NCI-H2196 (cell line): ENCODE measurements around the gene VAPA.

Experiments
- DNase-seq: peaks from one replicate; lab custom pipeline; 2025; ENCODE audit not compliant: unreplicated experiment; lab: John Stamatoyannopoulos, UW

VAPA gene

DNA sequence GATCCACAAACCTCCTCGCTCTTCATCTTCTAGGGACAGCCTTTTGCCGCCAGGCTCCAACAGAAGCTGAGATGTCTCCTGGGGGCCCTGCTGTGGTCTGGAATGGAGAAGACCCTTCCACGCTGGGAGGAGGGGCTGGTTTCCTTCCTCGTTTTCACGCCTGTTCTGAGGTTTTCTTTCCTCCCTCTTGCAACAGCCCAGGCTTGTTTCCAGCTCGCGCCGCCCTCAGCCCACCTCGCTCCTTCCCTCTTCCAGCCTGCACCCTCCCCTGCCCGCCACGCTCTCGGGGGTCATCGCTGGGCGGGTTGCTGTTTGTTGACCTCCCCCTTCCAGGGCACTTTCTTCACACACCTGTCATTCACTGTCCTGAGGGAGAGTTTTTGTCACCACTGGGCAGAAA, 55.4 kb downstream of the VAPA start:
- DNase-seq = no peak

DNA sequence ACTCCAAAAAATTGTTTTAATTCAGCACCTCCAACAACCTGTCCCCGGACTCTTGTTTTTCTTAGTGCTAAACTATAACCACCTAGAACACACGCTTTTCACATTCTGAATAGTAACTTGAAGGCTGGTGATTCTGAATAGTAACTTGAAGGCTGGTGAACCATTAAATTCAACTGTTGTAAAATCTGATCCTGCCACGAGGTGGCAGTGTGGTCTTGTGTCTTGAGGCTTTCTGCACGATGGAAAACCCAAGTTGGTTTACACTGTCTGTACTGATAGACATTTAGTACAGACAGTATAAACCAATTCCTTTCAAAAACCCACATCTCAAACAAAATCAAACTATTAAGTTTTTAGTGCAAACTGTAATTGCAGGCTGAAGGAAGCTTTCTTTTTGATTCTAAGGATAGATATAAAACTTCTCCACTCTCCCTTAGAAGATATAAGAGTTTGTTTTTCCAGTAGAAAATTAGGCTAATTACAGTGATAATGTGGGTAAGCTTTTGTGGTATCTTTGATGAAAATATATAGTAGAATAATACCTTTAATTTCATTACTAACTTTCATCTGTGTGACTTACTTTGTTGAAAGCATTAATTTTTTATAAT, 57.6 kb downstream of the VAPA start:
- DNase-seq = peak; percentile 93

DNA sequence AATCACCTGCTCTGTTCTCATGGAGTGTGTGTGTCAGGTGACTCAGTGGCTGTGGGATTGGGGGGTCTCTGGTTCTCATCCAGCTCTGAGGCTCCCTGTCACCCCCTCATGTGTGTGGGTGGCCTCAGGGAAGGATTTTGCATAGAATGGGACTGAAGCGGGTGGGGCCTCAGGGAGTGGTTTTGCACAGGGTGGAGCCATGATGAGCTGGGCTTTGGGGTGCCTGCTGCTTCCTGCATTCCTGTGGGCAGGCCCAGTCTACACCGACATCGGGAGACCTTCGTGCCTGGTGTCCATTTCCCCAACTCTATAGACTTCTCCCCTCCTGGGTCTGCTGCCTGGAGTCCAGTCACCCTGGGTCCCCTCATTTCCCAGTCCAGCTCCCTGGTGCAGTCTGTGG, 59.7 kb downstream of the VAPA start:
- DNase-seq = no peak

DNA sequence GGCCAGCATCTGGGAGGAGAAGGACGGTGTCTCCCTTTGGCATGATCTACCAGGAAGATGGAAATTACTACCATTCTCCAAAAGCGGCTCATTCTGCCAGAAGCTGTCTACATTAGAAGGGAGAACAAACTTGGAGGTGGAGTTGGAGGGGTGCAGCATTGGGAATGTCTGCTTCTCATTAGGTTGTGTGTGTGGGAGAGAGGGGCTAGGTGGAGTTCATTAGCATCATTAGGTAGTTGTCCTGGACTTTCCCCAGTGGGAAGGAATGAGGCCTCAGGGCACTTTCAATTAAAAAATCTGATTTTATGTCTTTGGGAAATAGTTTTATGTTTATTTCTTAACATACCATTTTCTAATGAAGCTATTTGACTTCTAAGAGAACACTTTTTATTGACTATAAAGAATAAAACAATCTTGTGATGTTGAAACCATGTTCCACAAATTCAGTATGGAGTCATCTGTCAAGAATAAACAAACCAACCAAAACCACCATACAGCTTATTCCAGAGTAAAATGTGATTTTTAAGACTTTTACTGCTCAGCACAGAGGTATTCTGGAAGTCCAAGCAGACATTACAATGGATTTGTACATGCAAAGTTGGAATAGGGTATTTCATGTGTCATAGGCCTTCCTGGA, 60.6 kb downstream of the VAPA start:
- no peak for DNase-seq

DNA sequence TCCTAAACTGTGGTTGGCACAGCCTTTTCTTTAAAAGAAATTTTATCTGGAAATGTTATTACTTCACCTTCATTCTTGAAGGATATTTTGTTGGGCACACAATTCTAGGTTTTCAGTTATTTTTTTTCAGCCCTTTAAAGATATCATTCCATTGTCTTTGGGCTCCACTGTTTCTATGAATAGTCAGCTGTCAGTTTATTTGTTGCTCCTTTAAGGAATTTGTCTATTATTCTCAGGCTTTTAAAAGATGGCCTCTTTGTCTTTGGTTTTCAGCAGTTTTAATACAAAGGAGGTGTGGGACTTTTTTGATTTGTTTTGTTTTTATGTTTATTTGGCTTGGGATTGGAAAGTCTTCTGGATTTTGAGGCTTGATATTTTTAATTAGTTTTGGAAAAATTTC, 61.8 kb downstream of the VAPA start:
- no peak for DNase-seq

DNA sequence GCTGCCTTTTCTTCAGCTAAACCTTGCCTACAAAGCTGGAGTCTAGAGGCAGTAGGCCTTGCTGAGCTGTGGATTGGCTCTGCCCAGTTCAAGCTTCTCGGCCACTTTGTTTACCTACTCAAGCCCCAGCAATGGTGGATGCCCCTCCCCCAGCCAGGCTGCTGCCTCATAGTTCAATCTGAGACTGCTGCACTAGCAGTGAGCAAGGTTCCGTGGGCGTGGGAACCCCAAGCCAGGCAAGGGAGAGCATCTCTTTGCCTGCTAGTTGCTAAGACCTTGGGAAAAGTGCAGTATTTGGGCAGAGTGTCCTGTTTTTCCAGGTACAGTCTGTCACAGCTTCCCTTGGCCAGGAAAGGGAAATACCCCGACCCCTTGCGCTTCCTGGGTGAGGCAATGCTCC, 68.9 kb downstream of the VAPA start:
- no peak for DNase-seq

DNA sequence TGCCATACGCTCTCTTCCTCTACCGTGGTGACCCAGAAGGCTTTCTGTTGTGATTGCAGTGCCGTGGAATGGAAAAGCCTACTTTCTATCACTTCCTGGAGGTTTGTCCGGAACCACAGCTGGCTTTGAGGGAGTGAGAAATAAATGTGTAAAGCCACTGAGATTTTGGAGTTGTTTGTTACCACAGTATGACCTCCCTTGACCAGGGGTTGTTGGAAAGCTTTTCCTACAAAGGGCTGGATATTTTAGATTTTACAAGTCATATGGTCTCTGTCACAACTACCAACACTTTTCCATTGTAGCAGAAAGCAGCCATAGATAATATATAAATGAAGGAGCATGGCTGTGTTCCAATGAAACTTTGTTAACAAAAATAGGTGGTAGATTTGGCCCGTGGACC, 70.3 kb downstream of the VAPA start:
- DNase-seq = no peak

DNA sequence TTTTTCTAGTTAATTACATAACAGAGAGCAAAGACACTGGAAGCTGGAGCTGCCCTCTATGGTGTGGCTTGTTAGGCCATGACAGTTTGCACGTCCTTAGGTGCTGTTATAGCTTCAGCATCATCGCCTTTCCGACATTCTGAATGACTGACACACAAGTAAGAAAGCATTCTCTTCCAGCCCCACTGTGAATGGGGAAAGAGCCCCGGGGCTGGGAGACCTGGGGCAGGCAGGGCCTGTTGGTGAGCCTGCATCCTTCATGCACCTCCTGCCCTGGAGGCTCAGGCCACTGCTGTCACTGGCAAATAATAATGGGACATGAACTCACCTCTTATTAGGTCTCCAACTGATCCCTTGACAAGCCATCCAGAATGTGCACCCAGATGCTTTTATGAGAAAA, 71.8 kb downstream of the VAPA start:
- DNase-seq = no peak

DNA sequence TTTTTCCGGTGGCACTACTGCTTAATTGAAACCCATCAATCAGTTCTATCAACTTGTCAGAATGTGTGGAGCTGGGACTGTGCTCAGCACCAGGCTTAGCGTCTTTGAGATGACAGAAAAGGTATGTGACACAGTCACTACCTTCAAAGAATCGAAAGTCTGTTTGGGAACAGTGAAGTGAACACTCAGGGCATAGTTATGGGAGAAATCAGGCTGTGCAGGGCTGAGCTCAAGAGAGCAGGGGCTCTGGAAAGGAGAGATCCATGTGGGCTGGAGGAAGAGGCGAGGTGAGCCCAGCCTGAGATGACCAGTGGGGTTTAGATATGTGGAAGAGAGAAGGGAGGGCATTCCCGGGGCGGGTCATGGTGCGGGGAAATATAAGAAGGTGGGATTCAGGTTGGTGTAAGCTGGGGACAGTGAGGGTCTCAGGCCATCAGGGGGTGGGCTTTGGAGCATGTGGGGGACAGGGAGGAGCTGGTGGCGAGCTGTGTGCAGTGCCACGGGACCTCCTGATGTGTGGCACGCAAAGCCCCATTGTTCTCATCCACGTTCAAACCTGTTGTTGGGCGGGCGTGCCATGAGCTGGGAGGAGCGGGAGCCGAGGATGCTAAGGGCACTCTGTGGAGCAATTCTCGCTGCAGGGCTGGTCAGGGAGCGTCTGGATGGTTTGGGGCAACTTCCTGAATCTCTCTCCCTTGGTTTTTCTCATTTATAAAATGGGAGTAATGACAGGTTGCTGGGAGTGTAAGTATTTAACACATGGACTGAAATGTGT, 72.5 kb downstream of the VAPA start:
- DNase-seq = no peak

DNA sequence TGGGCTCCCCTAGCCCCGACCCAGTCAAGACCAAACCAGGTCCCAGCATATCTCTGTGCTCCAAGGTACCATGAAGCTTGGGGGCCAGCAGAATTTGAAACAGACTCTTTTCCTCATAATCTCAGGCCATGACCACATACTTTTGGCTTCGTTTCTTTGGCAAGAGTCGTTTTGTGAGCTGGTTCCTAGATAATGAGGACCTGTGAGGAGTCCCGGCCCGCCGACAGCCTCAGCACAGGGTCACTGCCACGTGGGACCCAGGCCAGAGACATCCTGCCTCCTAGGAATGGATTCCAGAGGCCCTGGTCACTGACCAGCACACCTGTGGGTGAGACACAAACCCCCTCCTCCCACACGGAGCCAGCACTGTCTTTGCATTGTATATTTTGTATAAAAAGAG, 73.5 kb downstream of the VAPA start:
- DNase-seq = peak; percentile 67

DNA sequence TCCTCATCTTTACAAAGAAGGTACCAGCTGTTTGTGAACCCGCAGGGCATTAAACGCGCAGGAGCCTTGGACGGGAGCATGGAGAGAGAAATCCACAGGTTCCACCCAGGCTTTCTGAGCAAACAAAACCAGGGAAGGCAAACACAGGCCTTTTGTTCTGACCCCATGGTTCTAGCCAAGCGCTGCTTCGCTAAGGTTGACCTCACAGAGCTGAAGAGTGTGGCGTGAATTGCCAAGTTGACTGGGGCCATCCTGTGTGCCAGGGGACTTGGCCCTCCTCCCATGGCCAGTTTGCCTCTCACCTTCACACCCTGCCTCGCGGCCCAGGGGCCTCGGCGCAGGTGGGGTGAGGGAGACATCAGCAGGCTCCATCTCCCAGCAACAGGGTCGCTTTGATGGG, 74.1 kb downstream of the VAPA start:
- DNase-seq = peak; percentile 95

DNA sequence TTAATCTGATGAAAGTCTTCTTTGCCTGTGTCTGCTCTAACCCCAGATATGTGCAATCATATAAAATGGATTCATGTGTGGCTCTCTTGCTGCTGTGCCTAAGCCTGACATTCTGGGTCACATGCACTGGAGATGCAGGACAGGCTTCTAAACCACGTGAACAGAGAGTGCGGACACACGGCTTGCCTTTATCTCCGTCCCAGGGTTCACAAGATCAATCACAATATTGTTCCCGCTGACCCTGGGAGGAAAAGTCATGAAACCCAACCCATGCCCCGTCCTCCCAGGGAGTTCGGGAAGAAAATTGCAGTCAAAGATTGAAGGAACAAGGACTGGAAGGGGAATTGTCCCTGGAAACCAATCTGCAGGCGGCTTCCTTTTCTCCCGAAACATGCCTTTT, 74.8 kb downstream of the VAPA start:
- no peak for DNase-seq

DNA sequence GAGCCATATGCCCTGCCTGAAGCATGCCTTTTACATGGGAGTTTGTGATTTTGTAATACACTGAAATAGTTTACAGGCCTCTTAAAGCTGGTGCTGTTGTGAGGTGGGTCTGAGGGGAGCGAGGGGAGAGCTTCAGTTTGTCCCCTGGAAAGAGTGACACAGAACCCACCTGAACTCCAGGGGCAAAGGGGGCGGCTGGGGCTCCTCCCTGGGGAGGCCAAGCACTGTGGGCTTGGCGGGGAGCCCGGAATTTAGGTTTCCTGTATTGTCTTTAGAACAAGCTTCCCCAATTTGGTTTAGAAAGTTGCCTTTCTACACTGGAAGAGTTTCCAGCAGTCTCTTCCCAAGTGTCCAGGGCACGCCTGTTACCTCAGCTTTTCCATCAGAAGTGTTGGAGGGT, 75.7 kb downstream of the VAPA start:
- DNase-seq = no peak

DNA sequence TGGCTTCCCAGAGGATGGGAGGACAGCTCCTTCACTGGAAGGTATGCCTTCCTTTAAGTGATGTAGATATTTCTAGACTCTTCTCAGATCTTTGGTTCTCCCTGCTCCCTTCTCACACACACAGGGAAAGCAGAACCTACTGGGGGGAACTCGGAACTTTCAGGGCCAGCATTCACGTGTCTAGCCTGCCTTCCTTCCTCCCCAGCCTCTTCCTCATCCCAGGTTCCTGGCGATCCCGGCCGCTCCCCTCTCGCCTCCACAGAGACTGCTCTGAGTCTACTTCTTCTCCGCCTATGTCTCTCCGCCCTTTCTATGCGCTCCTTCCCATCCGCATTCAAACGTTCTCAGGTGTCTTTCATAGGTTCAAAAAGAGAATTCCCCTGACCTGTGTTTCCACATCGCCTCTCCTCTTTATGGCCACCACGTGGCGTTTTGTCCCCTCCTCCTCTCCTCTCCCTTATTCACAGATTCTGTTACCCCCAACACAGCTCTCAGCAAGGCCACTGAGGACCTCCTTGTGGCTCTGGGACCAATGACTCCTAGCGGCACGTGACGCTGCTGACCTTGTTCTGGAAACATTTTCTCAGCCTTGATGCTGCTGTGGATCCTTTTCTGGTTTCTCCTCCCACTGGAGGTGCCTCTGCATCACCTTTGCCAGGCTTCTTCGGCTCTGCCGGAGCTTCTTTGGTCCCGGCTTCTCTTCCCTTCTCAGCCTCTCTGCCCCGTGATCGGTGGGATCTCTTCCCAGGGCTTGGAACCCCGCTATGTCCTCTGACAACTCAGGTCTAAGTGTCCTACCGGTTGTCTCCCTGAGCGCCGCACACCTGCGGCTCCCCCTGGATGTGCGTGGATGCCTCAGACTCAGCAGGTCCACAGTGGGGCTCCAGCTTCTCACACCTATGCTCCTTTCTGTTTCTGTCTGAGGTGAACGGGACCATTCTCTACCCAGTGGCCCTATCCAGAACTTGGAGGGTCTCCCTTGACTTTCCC, 77.5 kb downstream of the VAPA start:
- DNase-seq = no peak

DNA sequence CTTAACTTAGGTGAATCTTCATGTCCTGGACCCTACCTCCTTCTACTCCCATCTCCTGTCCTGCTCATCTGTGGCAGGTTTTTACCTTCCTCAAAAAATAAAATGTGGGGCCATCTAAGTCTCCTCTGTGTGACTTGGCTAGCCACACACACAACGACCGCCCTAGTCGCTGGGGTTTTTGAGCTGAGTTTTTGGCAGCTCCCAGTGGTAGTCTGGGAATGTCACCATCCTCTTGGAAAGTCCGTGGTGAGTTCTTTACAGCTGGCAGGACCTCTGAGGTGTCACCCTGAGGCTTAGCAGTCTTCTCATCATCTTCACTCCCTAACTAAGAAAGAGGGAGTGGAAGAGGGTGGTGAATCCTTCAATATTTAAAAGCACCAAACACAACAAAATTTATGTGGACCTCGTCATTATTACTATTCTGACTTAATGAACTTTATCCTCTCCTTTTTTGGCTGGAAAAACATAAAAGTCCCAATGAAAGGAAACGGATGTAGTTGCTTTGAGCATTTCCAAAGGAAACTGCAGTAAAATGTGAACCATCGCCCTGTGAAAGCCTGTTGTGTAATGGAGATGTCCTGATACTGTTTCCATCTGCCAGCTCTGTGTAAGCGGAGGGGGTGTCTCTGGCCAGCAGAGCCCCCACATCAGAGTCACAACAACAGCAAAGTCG, 78.6 kb downstream of the VAPA start:
- DNase-seq = no peak

DNA sequence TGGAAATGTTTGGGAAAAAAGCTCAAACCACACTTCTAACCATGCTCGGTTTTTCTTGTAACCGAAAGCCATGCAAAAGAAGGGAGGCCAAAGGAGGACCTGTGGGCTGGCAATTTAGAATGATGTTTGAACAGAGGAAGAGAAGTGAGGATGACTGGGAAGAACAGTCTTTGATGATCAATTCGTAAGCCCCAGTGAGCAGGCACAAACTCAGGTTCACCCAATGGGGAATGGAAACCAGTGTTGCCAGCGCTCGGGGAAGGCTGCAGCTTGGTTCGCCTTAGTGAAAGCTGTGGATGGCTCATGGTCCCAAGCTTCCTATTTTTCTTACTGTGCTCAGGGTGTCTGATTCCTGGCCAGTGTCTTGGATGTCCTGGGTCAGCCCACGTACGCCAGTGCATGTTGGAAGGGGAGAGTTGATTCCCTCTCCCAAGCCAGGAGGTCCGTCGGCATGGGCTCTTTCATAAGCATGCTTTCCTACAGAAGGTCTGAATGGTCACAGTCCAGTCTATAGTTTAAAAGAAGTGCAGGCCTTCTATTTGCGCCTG, 79.2 kb downstream of the VAPA start:
- DNase-seq = no peak

DNA sequence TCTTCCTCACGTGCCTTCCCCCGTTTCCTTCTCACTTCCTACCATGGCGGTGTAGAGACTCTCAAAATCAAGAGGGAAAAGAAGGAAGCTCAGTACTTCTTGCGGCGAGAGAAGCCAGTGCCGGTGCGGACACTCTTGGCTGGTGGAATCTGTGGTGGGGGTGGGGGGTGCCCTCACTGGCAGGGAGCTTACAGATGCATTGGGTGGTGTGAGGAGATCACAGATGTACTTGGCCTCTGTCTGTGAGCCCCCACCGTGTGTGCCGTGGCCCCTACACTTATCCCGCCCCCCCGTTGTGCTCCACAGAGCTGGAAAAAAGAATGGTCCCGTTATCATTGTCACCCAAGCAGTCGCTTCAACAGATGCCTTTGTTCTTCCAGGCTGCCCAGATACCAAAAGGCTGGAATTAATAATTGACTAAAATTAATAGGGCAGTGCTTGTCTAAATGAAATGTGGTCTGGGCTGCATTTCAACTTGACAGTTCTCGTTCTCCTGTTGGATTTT, 79.8 kb downstream of the VAPA start:
- DNase-seq = no peak

DNA sequence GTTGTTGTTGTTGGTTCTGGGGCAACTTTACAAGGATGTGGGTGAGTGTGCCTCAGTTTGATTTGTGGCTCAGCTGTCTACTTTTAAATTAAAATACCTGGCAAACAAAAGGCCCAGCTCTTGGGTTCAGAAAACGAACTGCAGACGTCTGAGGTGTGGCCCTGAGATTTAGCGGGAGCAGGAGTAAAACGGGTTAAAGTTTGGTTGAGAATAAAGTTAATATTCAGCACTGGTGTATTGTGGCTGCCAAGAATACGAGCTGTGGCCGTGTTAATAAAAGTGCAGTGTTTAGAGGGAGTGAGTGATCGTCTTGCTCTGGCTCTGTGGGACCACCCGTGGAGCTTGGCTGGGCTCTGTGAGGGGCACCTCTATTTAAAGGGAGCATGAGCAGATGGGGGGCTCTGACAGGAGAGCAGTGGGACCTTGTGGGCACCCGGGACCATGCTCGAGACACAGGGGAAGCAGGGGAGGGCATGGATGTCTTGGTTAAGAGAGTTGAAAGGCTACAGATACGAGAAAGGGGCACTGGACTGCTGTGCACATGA, 80.3 kb downstream of the VAPA start:
- DNase-seq = no peak

DNA sequence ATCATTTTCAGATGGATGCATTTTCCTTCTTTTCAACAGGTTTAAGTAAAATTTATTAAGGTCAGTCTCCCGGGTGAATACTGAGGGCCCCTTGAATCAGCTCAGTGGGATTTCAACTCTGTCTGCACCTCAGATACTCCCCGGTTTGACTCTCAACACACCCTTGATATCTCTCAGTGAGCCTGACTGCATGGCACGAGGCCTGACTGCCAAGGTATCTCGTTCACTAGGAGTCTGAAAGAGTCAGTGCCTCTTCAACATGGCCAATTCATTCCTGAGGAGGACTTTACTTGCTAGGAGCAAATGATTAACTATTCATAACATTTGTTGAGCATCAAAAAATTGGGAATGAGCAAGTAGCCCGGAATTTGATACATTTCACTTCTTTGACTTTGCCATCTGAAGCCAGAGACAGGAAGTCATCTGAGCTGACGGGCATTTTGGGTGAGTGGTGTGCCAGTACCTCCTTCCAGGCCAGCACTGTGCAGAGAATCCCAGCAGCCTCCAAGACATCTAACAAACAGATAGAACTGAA, 81.0 kb downstream of the VAPA start:
- DNase-seq = no peak

DNA sequence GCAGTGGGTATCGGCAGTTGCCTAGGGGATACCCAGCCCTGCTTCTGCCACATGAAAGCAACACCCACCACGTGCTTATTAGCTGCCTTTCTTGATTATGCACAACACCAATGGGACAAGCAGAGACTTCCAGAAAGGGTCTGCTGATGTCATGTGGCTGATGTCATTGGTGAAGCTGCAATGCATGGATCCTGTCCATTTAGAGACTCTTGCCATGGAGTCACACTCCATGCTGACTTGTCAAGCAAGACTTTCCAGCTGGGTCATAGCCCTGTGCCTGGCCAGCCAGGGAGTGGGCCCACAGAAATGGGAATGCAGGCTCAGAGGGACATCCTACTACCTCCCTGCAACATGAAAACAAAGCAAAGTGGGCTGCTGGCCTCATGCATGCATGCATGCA, 81.8 kb downstream of the VAPA start:
- DNase-seq = no peak
